Measurements from ENCODE around the gene FZD10. TPM values are rescaled to one million over a fixed set of nuclear protein-coding genes. Genes with fewer than 3 reads are reported as not detected.

Gene FZD10
- total and polyA plus RNA-seq, 2 of the 13 experiments (the other 11 are each of a cell fraction or from before 2014, with no cell fraction given): not detected

DNA sequence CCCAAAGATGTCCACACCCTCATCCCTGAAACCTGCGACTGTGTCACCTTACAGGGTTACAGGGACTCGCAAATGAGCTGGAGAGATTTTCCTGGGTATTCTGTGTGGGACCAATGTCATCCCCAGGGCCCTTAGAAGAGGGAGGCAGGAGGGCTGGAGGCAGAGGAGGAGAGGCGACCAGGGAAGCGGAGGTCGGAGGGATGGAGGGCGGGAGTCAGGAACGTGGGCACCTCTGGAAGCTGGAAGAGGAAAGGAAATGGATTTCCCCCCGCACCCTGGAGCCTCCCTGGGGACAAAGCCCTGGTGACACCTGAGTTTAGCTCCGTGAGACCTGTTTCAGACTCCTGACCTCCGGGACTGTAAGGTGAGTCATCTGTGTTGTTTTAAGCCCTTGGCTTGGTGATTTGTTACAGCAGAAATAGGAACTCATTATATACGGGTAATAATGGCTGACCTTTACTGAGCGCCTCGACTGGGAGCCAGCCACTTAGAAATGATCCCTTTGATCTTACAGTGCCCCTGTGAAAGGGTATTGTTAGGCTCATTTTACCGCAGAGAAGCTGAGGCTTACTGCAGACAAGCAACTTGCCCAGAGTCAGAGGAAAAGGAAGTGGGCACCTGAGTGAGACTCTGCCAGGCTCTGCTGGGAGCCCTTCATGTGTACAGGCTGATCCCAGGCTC, 29.3 kb upstream of the FZD10 start:
- Histone ChIP-seq H3K27ac (ENCODE audit: extremely low read length, insufficient read depth, low read length) (no peak overlapping the region), H3K9me3 (ENCODE audit: low read length) (peaks cover 6% of the 10 kb centered on the region; the same call in 1 of the 2 replicates), H3K27me3 (ENCODE audit: control insufficient read depth in 1 of 2, insufficient read depth in 2 of 2, low read length in 2 of 2) (peaks cover 6 to 62% of the 10 kb centered on the region in 2 experiments), H3K36me3 (replicated peaks in 1 of 2; ENCODE audit: control insufficient read depth in 1 of 2, insufficient read depth in 2 of 2, low read length in 2 of 2) (no peaks in the 10 kb centered on the region), H3K4me1 (ENCODE audit: insufficient read depth, low read length) (no peaks in the 10 kb centered on the region; the same call in 1 of the 2 replicates), H4K20me1 (ENCODE audit: insufficient read depth, low read length) (no peaks in the 10 kb centered on the region), H3K79me2 (ENCODE audit: insufficient read depth, low read length) (no peaks in the 10 kb centered on the region), H2AFZ (ENCODE audit: low read length) (no peak overlapping the region), H3K4me2 (ENCODE audit: low read depth, low read length) (no peak overlapping the region), H3K4me3 (replicated peaks in 1 of 3; ENCODE audit: insufficient read depth in 1 of 3, low read depth in 2 of 3, low read length in 3 of 3) (no peak overlapping the region), H3K9ac (ENCODE audit: insufficient read depth, low read depth, low read length) (no peak overlapping the region)
- no peak for DNase-seq (ENCODE audit: low spot score)
- WGBS (ENCODE audit: low lambda C conversion rate): 15% methylated on average over 14 of the region's 14 CpGs
- TF ChIP-seq HNRNPUL1 (IDR thresholded peaks at IDR 0.05; ENCODE audit: low read depth, low read length) (no peak), FOXM1 (CRISPR knock-in tag; IDR thresholded peaks at IDR 0.05) (no peak), POLR2AphosphoS2 (IDR thresholded peaks at IDR 0.05; ENCODE audit: low read depth, low read length) (no peak), ZNF414 (CRISPR knock-in tag; IDR thresholded peaks at IDR 0.05) (no peak), ZNF703 (CRISPR knock-in tag; IDR thresholded peaks at IDR 0.05; ENCODE audit: borderline replicate concordance) (no peak), GMEB2 (CRISPR knock-in tag; IDR thresholded peaks at IDR 0.05; ENCODE audit: low read depth) (no peak), ZNF788 (CRISPR knock-in tag; IDR thresholded peaks at IDR 0.05; ENCODE audit: borderline replicate concordance) (no peak), ZNF558 (CRISPR knock-in tag; IDR thresholded peaks at IDR 0.05; ENCODE audit: borderline replicate concordance) (no peak), ATM (IDR thresholded peaks at IDR 0.05; ENCODE audit: borderline replicate concordance) (no peak), THAP11 (CRISPR knock-in tag; IDR thresholded peaks at IDR 0.05) (no peak), SRSF1 (optimal IDR thresholded peaks at IDR 0.05; ENCODE audit: low read depth, low read length) (no peak), POLR2G (IDR thresholded peaks at IDR 0.05; ENCODE audit: low read depth, low read length) (no peak)
- no peak for FAIRE-seq
- ChIA-PET POLR2A (no interaction called here), CTCF (ENCODE audit: low intra/inter-chr PET ratio, low total read pairs) (no interaction called here)
- in situ Hi-C loops (cut with HindIII; ENCODE audit: extremely low pct_ligation_motif_present, low pct_unique_long_range_greater_than_20kb): no loop called here
- no peak; the same call in 2 of the 3 replicates for ATAC-seq
- intact Hi-C loops (cut with micrococcal nuclease; ENCODE audit: unreplicated experiment): no loop called here
- BruUV-seq (replicated peaks): no TSS peak

Measured in HepG2 (cell line).